ENCODE data around the gene BICDL2. TPM values are rescaled to one million over a fixed set of nuclear protein-coding genes. Genes with fewer than 3 reads are reported as not detected.
"Not testable (repeated sequence)": the region's sequence is repeated elsewhere in the genome, so short reads cannot be mapped to it uniquely, and the experiment has no call there.

Gene BICDL2
- total RNA-seq, 1 donor = under 0.01 TPM

GRCh38 chr16:3070608-3071111 is 33.9 kb upstream of the BICDL2 start:
- DNase-seq (ENCODE audit: low read depth) = no peak
- no peak for TF ChIP-seq CTCF (IDR thresholded peaks at IDR 0.05; ENCODE audit: insufficient read depth, low read depth, low read length)
- H3K4me3 ChIP-seq (ENCODE audit: low read depth, low read length) = no peak overlapping the region

- not testable (repeated sequence) for H3K4me3 ChIP-seq (ENCODE audit: low read depth, low read length); DNase-seq (ENCODE audit: low read depth)
These were observed 32.4 kb upstream of the BICDL2 start for GRCh38 chr16:3069146-3069545.

- DNase-seq (ENCODE audit: low read depth) = no peak
- no peak overlapping the region for H3K4me3 ChIP-seq (ENCODE audit: low read depth, low read length)
- TF ChIP-seq CTCF (IDR thresholded peaks at IDR 0.05; ENCODE audit: insufficient read depth, low read depth, low read length) = no peak
These were observed 31.7 kb upstream of the BICDL2 start for GRCh38 chr16:3068487-3068886.

GRCh38 chr16:3066440-3066748 is 29.6 kb upstream of the BICDL2 start:
- TF ChIP-seq CTCF (IDR thresholded peaks at IDR 0.05; ENCODE audit: insufficient read depth, low read depth, low read length) = no peak
- H3K4me3 ChIP-seq (ENCODE audit: low read depth, low read length) = no peak overlapping the region
- DNase-seq (ENCODE audit: low read depth) = no peak

DNA sequence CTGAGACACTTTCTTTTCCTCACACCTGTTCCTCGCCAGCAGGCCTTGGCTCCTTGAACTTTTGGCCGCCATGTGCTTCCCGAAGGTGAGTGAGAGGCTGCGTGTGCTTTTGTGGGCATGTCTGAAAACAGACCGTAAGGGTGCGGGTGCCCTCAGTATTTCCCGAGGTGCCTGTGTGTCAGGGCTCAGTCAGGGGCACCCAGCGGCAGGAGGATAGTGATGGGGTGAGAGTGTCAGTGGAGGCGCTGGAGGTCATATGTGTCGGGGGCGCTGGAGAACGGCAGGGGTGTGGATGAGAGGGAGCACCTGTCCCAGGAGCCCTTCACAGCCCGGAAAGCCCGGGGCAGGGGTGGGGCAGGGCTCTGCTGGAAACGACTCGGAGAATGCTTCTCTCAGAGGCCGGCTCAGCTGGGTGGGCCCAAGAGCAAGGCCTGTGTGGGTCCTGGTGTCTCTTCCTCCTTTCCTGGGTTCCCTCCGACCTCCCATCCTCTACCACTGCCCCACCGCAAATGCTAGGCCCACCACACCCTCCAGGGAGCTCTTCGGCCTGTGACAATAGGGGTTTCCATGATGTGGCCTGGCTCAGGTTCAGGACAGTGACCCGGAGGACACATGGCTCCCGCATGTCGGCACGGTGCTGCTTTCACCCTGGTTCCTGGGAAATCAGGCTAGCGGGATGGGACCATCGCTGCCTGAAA is 29.1 kb upstream of the BICDL2 start:
- peak overlapping the region; percentile 40 for H3K4me3 ChIP-seq (ENCODE audit: low read depth, low read length)
- DNase-seq (ENCODE audit: low read depth) = no peak

DNA sequence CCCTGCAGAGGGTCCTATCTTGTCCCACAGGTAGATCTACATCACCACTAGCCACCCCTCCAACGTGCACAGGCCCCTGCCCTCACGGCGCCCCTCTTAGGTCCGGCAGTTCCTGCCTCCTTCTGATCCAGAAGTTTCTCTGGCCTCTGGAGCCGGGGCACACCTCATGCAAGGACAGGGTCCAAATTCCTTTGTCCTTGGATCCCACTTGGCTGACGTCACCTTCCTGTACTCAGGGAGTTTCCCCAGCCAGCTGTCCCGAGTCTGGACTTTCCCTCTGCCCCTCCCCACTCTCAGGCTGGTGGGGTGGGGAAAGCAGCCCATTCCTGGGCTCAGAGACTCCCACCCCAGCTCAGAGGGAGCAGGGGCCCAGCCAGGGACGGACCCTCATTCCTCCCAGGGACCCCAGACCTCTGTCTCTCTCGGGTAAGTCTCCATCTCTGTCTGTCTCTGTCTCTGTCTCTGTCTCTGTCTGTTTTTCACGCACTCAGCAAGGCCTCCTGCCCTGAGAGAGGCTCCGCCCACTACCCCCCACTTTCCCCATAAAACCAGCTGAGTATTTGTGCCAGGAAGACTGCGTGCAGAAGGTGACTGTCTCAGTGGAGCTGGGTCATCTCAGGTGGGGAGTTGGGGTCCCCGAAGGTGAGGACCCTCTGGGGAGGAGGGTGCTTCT is 28.5 kb upstream of the BICDL2 start, which contains the start of gene IL32:
Gene IL32, plus strand, starts transcription at position 572 of the 673 bp plus-strand sequence. CDS start 172 bp downstream, outside the sequence.
- H3K4me3 ChIP-seq (ENCODE audit: low read depth, low read length) = peak within 1 kb of the TSS; percentile 40
- DNase-seq (ENCODE audit: low read depth) = peak; percentile 78
- TF ChIP-seq CTCF (IDR thresholded peaks at IDR 0.05; ENCODE audit: insufficient read depth, low read depth, low read length) = no peak

More for the DNA sequence above, 29.1 kb upstream of the BICDL2 start:
- no peak for TF ChIP-seq CTCF (IDR thresholded peaks at IDR 0.05; ENCODE audit: insufficient read depth, low read depth, low read length)

DNA sequence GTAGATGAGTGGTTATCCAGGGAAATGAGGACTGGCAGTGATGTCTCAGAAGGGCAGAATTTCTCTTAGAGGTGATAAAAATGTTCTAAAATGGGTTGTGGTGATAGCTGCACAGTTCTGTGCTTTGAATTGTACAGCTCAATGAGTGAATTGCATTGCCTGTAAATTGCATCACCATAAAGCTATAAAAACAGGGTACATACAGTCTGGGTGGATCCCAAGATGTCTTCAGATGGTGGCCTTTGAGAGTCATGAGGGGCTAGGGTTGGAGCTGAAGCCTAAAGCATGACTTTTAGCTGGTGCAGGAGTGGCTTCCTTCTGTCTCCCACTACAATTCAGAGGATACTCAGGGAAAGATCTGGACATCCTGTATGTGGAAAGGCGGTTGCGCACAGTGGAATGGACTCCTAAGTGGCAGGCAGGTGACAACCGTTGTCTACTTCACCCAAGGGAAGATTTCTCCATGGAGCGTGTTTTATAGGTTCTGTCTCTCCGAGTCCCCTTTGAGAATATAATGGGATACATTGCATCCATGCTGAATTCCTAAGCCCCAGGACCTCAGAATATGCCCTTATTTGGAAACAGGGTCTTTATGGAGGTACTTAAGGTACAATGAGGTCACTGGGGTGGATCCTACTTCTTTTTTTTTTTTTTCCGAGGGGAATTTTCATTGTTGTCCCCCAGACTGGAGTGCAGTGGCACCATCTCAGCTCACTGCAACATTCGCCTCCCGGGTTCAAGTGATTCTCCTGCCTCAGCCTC is 27.1 kb upstream of the BICDL2 start:
- DNase-seq (ENCODE audit: low read depth) = peak; percentile 24
- no peak for TF ChIP-seq CTCF (IDR thresholded peaks at IDR 0.05; ENCODE audit: insufficient read depth, low read depth, low read length)
- H3K4me3 ChIP-seq (ENCODE audit: low read depth, low read length) = no peak overlapping the region
